Measurements from ENCODE around the gene TRABD2B.

The TRABD2B gene

DNA sequence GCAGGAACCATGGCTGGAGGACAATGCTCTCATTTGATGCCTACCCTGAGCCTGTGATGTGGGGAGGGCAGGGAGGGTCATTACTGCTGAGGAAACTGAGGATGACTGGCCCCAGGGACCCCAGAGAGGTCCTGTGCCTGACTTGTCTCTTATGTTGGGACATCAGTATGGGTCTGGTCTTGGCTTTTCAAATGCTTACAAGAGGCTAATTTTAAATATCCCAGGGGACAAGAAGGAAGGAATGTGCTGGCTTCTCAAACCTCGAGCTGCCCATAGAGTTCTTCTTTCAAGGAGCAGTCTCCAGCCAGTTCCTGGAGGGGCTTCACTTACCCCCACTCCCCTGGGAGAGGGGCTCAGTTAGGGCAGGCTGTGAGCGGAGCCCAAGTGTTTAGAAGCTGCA is 168.2 kb downstream of the TRABD2B start:
- Histone ChIP-seq H3K27me3 (ENCODE audit: low read length) (no peaks in the 10 kb centered on the region), H3K27ac (ENCODE audit: low read depth, low read length) (no peak overlapping the region), H3K9me3 (ENCODE audit: insufficient read depth, low read length) (0 out of 2 replicates have a peak, but pooled peaks cover 5% of the 10 kb centered on the region), H3F3A (ENCODE audit: insufficient read depth) (no peaks in the 10 kb centered on the region), H3K9ac (ENCODE audit: low read length) (no peak overlapping the region), H3K4me3 (ENCODE audit: insufficient read depth, low read length, poor library complexity, severe bottlenecking) (no peak overlapping the region), H3K36me3 (ENCODE audit: low read length) (no peaks in the 10 kb centered on the region), H2AFZ (ENCODE audit: low read depth, low read length, severe bottlenecking) (no peak overlapping the region), H3K79me2 (ENCODE audit: insufficient read depth, low read length) (no peaks in the 10 kb centered on the region), H3K9me2 (replicated peaks; ENCODE audit: insufficient read depth, low read length) (no peaks in the 10 kb centered on the region), H4K20me1 (ENCODE audit: low read depth, low read length) (no peaks in the 10 kb centered on the region), H3K4me2 (ENCODE audit: low read depth, low read length, poor library complexity, severe bottlenecking) (no peak overlapping the region)
- TF ChIP-seq CTCF (IDR thresholded peaks at IDR 0.05; ENCODE audit: insufficient read depth, low read length, poor library complexity, severe bottlenecking) (no peak), EZH2phosphoT487 (conservative IDR thresholded peaks at IDR 0.05; ENCODE audit: low read length) (no peak)

GRCh38 chr1:47827109-47827508 is 170.1 kb downstream of the TRABD2B start:
- Histone ChIP-seq H3F3A (ENCODE audit: insufficient read depth) (no peaks in the 10 kb centered on the region), H4K20me1 (ENCODE audit: low read depth, low read length) (no peaks in the 10 kb centered on the region), H3K4me3 (ENCODE audit: insufficient read depth, low read length, poor library complexity, severe bottlenecking) (no peak overlapping the region), H3K9me2 (replicated peaks; ENCODE audit: insufficient read depth, low read length) (no peaks in the 10 kb centered on the region), H2AFZ (ENCODE audit: low read depth, low read length, severe bottlenecking) (no peak overlapping the region), H3K36me3 (ENCODE audit: low read length) (no peaks in the 10 kb centered on the region), H3K4me2 (ENCODE audit: low read depth, low read length, poor library complexity, severe bottlenecking) (no peak overlapping the region), H3K27ac (ENCODE audit: low read depth, low read length) (no peak overlapping the region), H3K9ac (ENCODE audit: low read length) (no peak overlapping the region), H3K9me3 (ENCODE audit: insufficient read depth, low read length) (no peaks in the 10 kb centered on the region), H3K27me3 (ENCODE audit: low read length) (no peaks in the 10 kb centered on the region), H3K79me2 (ENCODE audit: insufficient read depth, low read length) (no peaks in the 10 kb centered on the region)
- no peak for TF ChIP-seq CTCF (IDR thresholded peaks at IDR 0.05; ENCODE audit: insufficient read depth, low read length, poor library complexity, severe bottlenecking)
- TF ChIP-seq EZH2phosphoT487 (conservative IDR thresholded peaks at IDR 0.05; ENCODE audit: low read length) = no peak

GRCh38 chr1:47824716-47825115 is 172.5 kb downstream of the TRABD2B start:
- H3K36me3 ChIP-seq (ENCODE audit: low read length) = no peaks in the 10 kb centered on the region
- H2AFZ ChIP-seq (ENCODE audit: low read depth, low read length, severe bottlenecking) = no peak overlapping the region
- H4K20me1 ChIP-seq (ENCODE audit: low read depth, low read length) = no peaks in the 10 kb centered on the region
- no peak overlapping the region for H3K4me2 ChIP-seq (ENCODE audit: low read depth, low read length, poor library complexity, severe bottlenecking)
- TF ChIP-seq EZH2phosphoT487 (conservative IDR thresholded peaks at IDR 0.05; ENCODE audit: low read length) (no peak), CTCF (IDR thresholded peaks at IDR 0.05; ENCODE audit: insufficient read depth, low read length, poor library complexity, severe bottlenecking) (no peak)
- no peaks in the 10 kb centered on the region for H3K27me3 ChIP-seq (ENCODE audit: low read length)
- no peaks in the 10 kb centered on the region for H3F3A ChIP-seq (ENCODE audit: insufficient read depth)
- no peak overlapping the region for H3K4me3 ChIP-seq (ENCODE audit: insufficient read depth, low read length, poor library complexity, severe bottlenecking)
- H3K9ac ChIP-seq (ENCODE audit: low read length) = no peak overlapping the region
- H3K9me3 ChIP-seq (ENCODE audit: insufficient read depth, low read length) = no peaks in the 10 kb centered on the region
- H3K27ac ChIP-seq (ENCODE audit: low read depth, low read length) = no peak overlapping the region
- no peaks in the 10 kb centered on the region for H3K79me2 ChIP-seq (ENCODE audit: insufficient read depth, low read length)
- H3K9me2 ChIP-seq (replicated peaks; ENCODE audit: insufficient read depth, low read length) = no peaks in the 10 kb centered on the region
